ENCODE results near the gene TAB2. TPM values are rescaled to one million over a fixed set of nuclear protein-coding genes. Genes with fewer than 3 reads are reported as not detected.

The TAB2 gene
- total and polyA plus RNA-seq, 2 donors (not counting 3 experiments of a cell fraction or from before 2014, with no cell fraction given), result 26.0 to 37.4 TPM

DNA sequence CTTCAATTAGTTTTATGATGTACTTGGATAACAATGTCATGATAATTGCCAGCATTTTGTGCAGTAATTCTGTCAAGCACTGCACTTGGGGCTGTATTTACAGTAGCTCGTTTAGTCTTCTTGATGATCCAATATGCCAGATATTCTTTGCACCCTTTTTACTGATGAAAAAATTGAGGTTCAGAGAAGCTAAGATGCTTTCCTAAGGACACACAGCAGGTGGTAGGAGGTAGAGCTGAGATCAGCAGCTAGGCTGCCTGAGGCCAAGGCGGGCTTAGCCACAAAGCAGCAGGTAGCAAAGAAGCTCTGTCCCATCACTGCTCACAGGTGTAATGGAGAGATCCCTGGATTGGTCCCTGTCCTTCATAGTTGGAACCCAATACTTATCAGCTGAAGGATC, 115.9 kb downstream of the TAB2 start:
- H2AFZ ChIP-seq (ENCODE audit: low read depth, low read length), result no peak overlapping the region
- FAIRE-seq (no peak), DNase-seq (ENCODE audit: low read depth, low spot score) (no peak)
- no peak overlapping the region for H3K27ac ChIP-seq (ENCODE audit: insufficient read depth, low read depth, low read length)
- BruUV-seq (replicated peaks), result no TSS peak
- H4K20me1 ChIP-seq (replicated peaks; ENCODE audit: control insufficient read depth, extremely low read depth, insufficient read depth, low read length), result no peaks in the 10 kb centered on the region
- no peaks in the 10 kb centered on the region for H3K79me2 ChIP-seq (ENCODE audit: control insufficient read depth, insufficient read depth, low read length)
- H3K27me3 ChIP-seq (ENCODE audit: control insufficient read depth in 2 of 2, insufficient read depth in 2 of 2, low read length in 2 of 2), result no peaks in the 10 kb centered on the region
- no peaks in the 10 kb centered on the region for H3K9me3 ChIP-seq (replicated peaks; ENCODE audit: control insufficient read depth, insufficient read depth, low read length)
- POLR2A ChIA-PET, result no interaction called here
- H3K9me1 ChIP-seq (replicated peaks; ENCODE audit: control insufficient read depth, extremely low read depth, insufficient read depth, low read length), result no peaks in the 10 kb centered on the region
- no peak overlapping the region for H3K4me2 ChIP-seq (ENCODE audit: insufficient read depth, low read length)
- no peaks in the 10 kb centered on the region for H3K4me1 ChIP-seq (ENCODE audit: control insufficient read depth, extremely low read depth, insufficient read depth, low read length)
- H3K36me3 ChIP-seq (ENCODE audit: control insufficient read depth in 2 of 2, extremely low read depth in 1 of 2, insufficient read depth in 2 of 2, low read length in 2 of 2), result no peaks in the 10 kb centered on the region
- H3K9ac ChIP-seq (replicated peaks; ENCODE audit: extremely low read depth, insufficient read depth, low read length), result no peak overlapping the region
- CTCF ChIA-PET, result interaction anchor here (0.7 to 7.3 kb wide), 8 partner anchors 9 to 407 kb away, joined by 3 to 204 read pairs (median 34); no protein-coding TSS in a partner anchor
- intact Hi-C loops (cut with micrococcal nuclease), result loop anchor here (2.0 kb wide), 1 partner anchor 117 kb away; the partner anchor contains the start of gene TAB2
- H3K4me3 ChIP-seq (replicated peaks in 1 of 3; ENCODE audit: insufficient read depth in 1 of 3, low read depth in 1 of 3, low read length in 3 of 3), result no peak overlapping the region
- no peak for TF ChIP-seq MYC (IDR thresholded peaks at IDR 0.05; ENCODE audit: low read depth, low read length)
- dilution Hi-C loops (cut with MboI; ENCODE audit: extremely low pct_ligation_motif_present, low sequenced_read_pairs), result no loop called here

- FAIRE-seq, result no peak
Measured at GRCh38 chr6:149433881-149434280, 116.4 kb downstream of the TAB2 start.

More at GRCh38 chr6:149433881-149434280, 116.4 kb downstream of the TAB2 start:
- no TSS peak for BruUV-seq (replicated peaks)
- dilution Hi-C loops (cut with MboI; ENCODE audit: extremely low pct_ligation_motif_present, low sequenced_read_pairs) (no loop called here), intact Hi-C loops (cut with micrococcal nuclease) (loop anchor here (2.0 kb wide), 1 partner anchor 117 kb away; the partner anchor contains the start of gene TAB2)
- H3K9ac ChIP-seq (replicated peaks; ENCODE audit: extremely low read depth, insufficient read depth, low read length), result no peak overlapping the region
- H3K4me2 ChIP-seq (ENCODE audit: insufficient read depth, low read length), result no peak overlapping the region
- no peaks in the 10 kb centered on the region for H3K9me1 ChIP-seq (replicated peaks; ENCODE audit: control insufficient read depth, extremely low read depth, insufficient read depth, low read length)
- no peaks in the 10 kb centered on the region for H4K20me1 ChIP-seq (replicated peaks; ENCODE audit: control insufficient read depth, extremely low read depth, insufficient read depth, low read length)
- DNase-seq (ENCODE audit: low read depth, low spot score), result no peak
- H3K27me3 ChIP-seq (ENCODE audit: control insufficient read depth in 2 of 2, insufficient read depth in 2 of 2, low read length in 2 of 2), result no peaks in the 10 kb centered on the region
- TF ChIP-seq MYC (IDR thresholded peaks at IDR 0.05; ENCODE audit: low read depth, low read length) (no peak), EZH2 (IDR thresholded peaks at IDR 0.05; ENCODE audit: borderline replicate concordance, low read depth, low read length, severe bottlenecking) (no peak), POLR2AphosphoS5 (IDR thresholded peaks at IDR 0.05; ENCODE audit: insufficient read depth, low read depth, low read length) (no peak), POLR2A (IDR thresholded peaks at IDR 0.05; ENCODE audit: low read depth, low read length) (no peak), JUN (IDR thresholded peaks at IDR 0.05; ENCODE audit: borderline replicate concordance, insufficient read depth, insufficient read length, low read depth) (no peak), GATA2 (IDR thresholded peaks at IDR 0.05; ENCODE audit: insufficient read depth, insufficient read length, low read depth, low read length) (no peak)
- TF ChIP-seq, protein P1, sequence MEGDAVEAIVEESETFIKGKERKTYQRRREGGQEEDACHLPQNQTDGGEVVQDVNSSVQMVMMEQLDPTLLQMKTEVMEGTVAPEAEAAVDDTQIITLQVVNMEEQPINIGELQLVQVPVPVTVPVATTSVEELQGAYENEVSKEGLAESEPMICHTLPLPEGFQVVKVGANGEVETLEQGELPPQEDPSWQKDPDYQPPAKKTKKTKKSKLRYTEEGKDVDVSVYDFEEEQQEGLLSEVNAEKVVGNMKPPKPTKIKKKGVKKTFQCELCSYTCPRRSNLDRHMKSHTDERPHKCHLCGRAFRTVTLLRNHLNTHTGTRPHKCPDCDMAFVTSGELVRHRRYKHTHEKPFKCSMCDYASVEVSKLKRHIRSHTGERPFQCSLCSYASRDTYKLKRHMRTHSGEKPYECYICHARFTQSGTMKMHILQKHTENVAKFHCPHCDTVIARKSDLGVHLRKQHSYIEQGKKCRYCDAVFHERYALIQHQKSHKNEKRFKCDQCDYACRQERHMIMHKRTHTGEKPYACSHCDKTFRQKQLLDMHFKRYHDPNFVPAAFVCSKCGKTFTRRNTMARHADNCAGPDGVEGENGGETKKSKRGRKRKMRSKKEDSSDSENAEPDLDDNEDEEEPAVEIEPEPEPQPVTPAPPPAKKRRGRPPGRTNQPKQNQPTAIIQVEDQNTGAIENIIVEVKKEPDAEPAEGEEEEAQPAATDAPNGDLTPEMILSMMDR (IDR thresholded peaks at IDR 0.05; ENCODE audit: extremely low read depth in 1 of 2, insufficient read depth in 1 of 2, low read depth in 1 of 2, low read length in 2 of 2), result no peak
- TF ChIP-seq, protein P2, sequence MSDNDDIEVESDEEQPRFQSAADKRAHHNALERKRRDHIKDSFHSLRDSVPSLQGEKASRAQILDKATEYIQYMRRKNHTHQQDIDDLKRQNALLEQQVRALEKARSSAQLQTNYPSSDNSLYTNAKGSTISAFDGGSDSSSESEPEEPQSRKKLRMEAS (IDR thresholded peaks at IDR 0.05; ENCODE audit: insufficient read depth, insufficient read length), result no peak
- H3K36me3 ChIP-seq (ENCODE audit: control insufficient read depth in 2 of 2, extremely low read depth in 1 of 2, insufficient read depth in 2 of 2, low read length in 2 of 2), result no peaks in the 10 kb centered on the region
- H3K4me3 ChIP-seq (replicated peaks in 1 of 3; ENCODE audit: insufficient read depth in 1 of 3, low read depth in 1 of 3, low read length in 3 of 3), result no peak overlapping the region
- ChIA-PET POLR2A (no interaction called here), CTCF (interaction anchor here (0.7 to 7.3 kb wide), 4 partner anchors 9 to 402 kb away, joined by 3 to 204 read pairs (median 99); no protein-coding TSS in a partner anchor)
- H3K9me3 ChIP-seq (replicated peaks; ENCODE audit: control insufficient read depth, insufficient read depth, low read length), result no peaks in the 10 kb centered on the region
- no peak overlapping the region for H3K27ac ChIP-seq (ENCODE audit: insufficient read depth, low read depth, low read length)
- no peaks in the 10 kb centered on the region for H3K79me2 ChIP-seq (ENCODE audit: control insufficient read depth, insufficient read depth, low read length)
- no peaks in the 10 kb centered on the region for H3K4me1 ChIP-seq (ENCODE audit: control insufficient read depth, extremely low read depth, insufficient read depth, low read length)
- no peak overlapping the region for H2AFZ ChIP-seq (ENCODE audit: low read depth, low read length)

All from endothelial cell of umbilical vein (primary cell).